HG02571 (cell line): ENCODE data around the gene ITLN2.
"Not testable (repeated sequence)": the region's sequence is repeated elsewhere in the genome, so short reads cannot be mapped to it uniquely, and the experiment has no call there.

Experiments
- ATAC-seq: cut with Tn5 transposase; IDR thresholded peaks from one replicate; pipeline ENCODE4 v1.9.1; 2021; ENCODE audit warnings: mild to moderate bottlenecking, moderate library complexity; ENCODE audit not compliant: unreplicated experiment

ITLN2 gene

DNA sequence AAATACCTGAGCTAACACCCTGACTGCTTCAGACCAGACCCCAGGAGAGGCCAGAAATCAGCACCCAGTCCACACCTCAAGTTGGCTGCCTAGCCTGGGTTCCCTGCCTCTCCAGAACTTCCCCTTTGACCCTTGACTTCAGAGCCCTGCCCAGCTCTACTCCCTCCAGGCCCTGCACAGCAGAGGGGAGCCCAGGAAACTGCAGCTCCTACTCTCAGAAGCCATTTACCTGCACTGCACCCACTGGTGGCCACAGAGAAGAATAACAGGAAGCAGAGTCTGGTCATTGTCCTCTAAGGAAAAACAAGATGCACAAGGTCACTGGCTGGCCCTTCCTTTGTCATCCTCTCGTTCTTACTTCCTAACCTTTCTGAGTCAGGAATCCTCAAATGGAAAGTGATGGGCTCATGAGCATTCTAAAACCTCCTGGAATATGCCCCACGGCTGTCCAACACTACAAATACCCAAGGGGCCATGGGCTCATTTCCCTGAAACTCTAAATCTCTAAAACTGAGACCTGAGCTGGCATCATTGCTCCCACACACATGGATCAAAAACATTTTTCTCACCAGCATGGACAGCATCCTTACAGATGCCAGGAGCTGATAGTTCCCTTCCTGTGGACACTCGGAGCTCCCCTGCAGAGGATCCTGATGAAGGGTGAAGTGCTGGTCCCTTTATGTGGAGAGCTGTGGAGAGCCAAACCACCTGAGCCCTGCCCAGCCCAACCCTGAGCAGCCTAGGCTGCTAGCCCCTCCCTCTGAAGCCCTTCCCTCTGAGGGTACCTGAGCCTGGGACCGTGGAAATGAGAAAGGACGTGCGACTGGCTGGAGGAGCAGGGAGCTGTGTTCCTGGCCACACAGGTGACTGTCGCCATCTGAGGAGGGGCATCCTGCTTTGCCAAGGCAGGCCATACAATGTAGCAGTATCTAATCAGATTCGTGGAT is at the start of gene ITLN2:
TSS of gene ITLN2 (minus strand) at position 652 of the 947 bp plus-strand sequence. CDS start at position 584, 68 bp downstream.
- no peak for ATAC-seq

GRCh38 chr1:161001525-161001924 is 46.9 kb upstream of the ITLN2 start:
- no peak for ATAC-seq

- ATAC-seq, result no peak
These were observed 46.3 kb upstream of the ITLN2 start for GRCh38 chr1:161000736-161001480.

- no peak for ATAC-seq
These were observed 44.8 kb upstream of the ITLN2 start for GRCh38 chr1:160999376-160999775.

DNA sequence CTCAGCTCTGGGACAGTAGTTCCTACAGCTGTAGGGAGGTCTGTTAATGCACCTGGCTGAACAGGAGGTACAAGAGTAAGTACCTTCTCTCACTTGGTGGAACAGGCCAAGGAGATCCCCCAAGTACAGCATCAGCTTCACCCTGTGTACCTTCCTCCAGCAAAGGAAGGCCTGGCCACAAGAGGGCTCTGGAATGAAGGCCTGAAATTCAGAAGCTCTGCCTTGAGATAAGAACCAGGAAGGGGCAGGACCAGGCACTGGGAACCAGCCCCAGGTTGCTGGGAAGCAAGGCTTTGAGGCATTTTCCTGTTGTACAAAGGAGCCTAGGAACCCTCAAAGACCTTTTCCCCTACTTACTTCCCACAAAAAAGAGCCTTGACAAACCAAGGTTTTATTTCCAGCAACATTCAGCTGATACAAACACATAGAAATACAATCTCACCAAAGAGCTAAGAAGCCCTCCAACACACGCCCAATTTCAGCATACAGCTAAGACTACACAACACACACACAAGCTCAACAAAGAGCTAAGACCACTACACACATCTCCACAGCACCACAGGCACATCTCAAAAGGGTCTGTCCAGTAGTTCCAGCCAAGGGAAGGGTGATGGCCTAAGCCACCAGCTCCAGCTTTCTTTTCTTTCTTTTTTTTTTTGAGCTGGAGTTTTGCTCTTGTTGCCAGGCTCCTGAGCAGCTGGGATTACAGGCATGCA is 42.9 kb upstream of the ITLN2 start:
- no peak for ATAC-seq

GRCh38 chr1:160996178-160996577 is 41.6 kb upstream of the ITLN2 start:
- ATAC-seq, result no peak

DNA sequence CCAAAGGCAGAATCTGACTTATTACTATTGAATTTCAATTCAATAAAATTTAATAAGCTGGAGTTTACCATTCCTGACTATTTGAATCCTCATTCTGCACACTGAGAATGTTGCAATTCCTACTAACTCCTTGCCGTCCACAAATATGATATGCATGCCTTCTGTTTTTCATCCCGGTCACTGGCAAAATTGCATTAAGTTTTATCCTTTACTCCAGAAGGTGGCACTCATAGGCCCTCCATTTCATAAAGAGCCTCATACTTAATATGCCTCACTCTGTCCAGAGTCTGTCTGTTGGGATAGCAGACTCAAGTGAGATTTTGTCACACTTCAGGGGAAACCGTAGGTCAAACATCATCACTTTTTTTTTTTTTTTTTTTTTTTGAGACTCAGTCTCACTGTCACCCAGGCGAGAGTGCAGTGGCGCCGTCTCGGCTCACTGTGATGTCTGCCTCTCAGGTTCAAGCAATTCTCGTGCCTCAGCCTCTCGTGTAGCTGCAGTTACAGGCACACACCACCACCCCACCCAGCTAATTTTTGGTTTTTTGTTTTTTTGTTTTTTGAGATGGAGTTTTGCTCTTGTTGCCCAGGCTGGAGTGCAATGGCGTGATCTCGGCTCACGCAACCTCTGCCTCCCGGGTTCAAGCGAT is 39.1 kb upstream of the ITLN2 start:
- no peak for ATAC-seq

DNA sequence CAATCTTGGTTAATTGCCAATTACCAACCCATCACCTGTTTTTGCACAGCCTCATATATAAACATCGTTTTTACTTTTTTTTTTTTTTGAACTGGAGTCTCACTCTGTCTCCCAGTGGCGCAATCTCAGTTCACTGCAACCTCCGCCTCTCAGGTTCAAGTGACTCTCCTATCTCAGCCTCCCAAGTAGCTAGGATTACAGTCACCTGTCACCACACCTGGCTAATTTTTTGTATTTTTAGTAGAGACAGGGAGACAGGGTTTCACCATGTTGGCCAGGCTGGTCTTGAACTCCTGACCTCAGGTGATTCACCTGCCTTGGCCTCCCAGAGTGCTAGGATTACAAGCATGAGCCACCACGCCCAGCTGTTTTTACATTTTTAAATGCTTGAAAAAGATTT is 37.4 kb upstream of the ITLN2 start:
- not testable (repeated sequence) for ATAC-seq

DNA sequence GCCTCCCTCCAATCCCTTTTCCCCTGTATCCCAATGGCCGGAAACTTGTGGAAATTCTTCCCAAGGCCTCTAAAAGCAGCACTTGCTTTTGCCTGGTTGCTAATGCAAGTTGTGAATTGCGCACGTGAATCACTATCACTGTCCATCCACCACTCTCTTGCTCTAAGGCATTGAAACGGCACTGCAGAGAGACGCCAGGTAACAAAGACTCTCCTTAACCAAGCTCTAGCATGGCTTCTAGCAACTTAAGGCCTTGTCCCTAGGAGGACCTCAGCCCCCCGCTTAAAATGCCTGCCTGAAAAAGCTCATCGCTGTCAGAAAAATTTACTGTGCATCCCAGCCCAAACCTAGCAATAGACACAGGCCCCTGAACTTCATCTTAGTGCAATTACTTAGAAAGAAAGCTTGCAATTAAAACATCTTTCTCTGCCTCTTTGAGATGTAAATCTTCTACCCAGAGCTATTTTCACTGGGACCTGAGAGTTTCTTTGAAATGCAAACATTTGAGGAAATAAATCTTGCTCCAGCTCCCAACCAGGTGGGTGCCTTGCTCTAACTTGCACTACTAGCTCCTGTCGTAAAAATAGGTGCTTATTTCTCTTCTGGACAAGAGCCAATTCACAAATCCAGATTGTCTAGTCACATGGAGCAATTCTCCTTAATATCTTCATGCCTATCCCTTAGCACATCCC is 32.9 kb upstream of the ITLN2 start:
- ATAC-seq, result no peak

GRCh38 chr1:160985723-160986122 is 31.1 kb upstream of the ITLN2 start:
- ATAC-seq, result no peak

- ATAC-seq, result no peak
These were observed 27.2 kb upstream of the ITLN2 start for GRCh38 chr1:160981584-160982411.

- no peak for ATAC-seq
These were observed 24.7 kb upstream of the ITLN2 start for GRCh38 chr1:160979286-160979685.

DNA sequence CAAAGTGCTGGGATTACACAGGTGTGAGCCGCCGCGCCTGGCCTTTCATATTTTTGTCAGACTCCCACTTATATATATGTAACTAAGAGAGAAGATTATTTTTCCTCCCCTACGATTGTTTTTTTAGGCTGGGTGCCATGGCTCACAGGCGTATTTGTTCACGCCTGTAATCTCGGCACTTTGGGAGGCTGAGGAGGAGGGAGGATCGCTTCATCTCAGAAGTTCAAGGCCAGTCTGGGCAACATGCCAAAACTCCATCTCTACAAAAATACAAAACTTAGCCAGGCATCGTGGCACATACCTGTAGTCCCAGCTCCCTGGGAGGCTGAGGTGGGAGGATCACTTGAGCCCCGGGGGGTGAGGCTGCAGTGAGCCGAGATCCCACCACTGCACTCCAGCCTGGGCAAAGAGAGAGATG is 23.9 kb upstream of the ITLN2 start:
- no peak for ATAC-seq

DNA sequence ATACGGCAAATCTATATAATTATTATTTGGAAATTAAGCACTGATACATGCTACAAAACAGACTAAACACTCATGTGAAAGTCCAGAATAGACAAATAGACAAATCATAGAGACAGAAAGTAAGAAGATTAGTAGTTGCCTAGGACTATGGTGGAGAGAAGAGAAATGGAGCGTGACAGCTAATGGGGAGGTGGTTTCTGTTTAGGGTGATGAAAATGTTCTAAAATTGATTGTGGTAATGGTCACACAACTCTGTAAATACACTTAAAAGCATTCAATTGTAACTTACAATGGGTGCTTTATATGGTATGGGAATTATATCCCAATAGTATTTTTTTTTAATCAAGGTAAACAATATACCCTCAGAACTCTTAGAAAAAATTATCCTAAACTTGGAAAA is 20.4 kb upstream of the ITLN2 start:
- ATAC-seq, result no peak

GRCh38 chr1:160973491-160973890 is 18.9 kb upstream of the ITLN2 start:
- ATAC-seq, result no peak

DNA sequence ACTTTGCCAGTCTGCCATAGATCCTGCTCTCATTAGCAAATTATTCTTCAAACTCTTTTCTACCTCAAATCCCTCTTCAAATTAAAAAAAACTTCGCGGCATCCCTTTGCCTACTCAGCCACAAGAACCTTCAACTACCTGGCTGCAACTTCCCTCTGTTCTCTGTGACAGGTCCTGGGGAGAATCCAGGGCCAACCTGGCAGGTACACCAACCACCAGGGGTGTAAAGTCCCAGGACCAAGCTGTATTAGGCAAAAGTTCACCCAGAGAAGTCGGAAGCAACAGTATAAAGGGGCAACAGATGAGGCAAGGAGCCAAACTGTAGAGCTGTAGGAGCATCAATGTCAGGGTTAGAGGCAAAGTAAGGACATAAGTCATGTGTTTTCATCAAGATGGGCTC is 18.3 kb upstream of the ITLN2 start:
- ATAC-seq, result no peak

- no peak for ATAC-seq
These were observed 17.0 kb upstream of the ITLN2 start for GRCh38 chr1:160971618-160972056.

DNA sequence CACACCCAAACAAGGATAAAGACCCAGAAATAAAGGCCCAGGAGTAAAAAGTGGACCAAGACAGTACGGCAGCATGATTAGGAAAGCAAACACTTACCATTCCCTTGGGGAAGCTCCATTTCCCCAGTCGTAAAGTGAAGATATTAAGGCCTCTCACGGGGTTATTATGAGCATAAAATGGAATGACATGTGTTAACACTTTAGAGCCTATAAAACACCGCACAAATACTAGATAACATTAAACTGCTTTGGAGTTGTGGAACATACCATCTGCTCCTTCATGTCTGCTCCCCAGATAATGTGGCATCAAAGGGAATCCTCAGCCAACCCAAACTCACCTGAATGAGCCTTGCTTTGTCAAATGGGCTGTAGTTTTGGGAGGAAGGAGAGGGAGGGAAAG is 8.9 kb upstream of the ITLN2 start:
- no peak for ATAC-seq

GRCh38 chr1:160961419-160961818 is 6.8 kb upstream of the ITLN2 start:
- no peak for ATAC-seq
